Mesendoderm (in vitro differentiated cells): ENCODE measurements around the gene OR10A4. TPM values are rescaled to one million over a fixed set of nuclear protein-coding genes. Genes with fewer than 3 reads are reported as not detected.

Experiments used
- DNase-seq: peaks from one replicate; pipeline ENCODE4 v3.0.0; 2013
- H2AK5ac ChIP-seq: 2 replicates; pipeline ENCODE4 v1.6.1; 2013; ENCODE audit warnings: low read length, inconsistent platforms
- H2BK120ac ChIP-seq: 2 replicates; pipeline ENCODE4 v1.6.1; 2013; ENCODE audit warnings: low read depth, mild to moderate bottlenecking, low read length, moderate library complexity, mixed read lengths
- H2BK15ac ChIP-seq: replicated peaks from 2 replicates; pipeline ENCODE4 v1.6.1; 2013; ENCODE audit warnings: low read depth, mild to moderate bottlenecking, moderate library complexity
- H2BK5ac ChIP-seq: 2 replicates; pipeline ENCODE4 v1.6.1; 2013; ENCODE audit warnings: low read length, inconsistent platforms
- H3K18ac ChIP-seq: 2 replicates; pipeline ENCODE4 v1.6.1; 2013; ENCODE audit warnings: mild to moderate bottlenecking, low read length, mixed read lengths
- H3K23ac ChIP-seq: one replicate; pipeline ENCODE4 v1.6.1; 2013; ENCODE audit warnings: low read length
- H3K27ac ChIP-seq: 2 replicates; pipeline ENCODE4 v1.5.1; 2013; ENCODE audit warnings: low read depth, mild to moderate bottlenecking, inconsistent platforms, low read length, moderate library complexity
- H3K27me3 ChIP-seq: 2 replicates; pipeline ENCODE4 v1.6.1; 2013; ENCODE audit warnings: low read length, control low read depth, mild to moderate bottlenecking, inconsistent platforms; ENCODE audit not compliant: insufficient read depth, poor library complexity
- H3K36me3 ChIP-seq: 2 replicates; pipeline ENCODE4 v1.6.1; 2013; ENCODE audit warnings: low read length, inconsistent platforms; ENCODE audit not compliant: control insufficient read depth, insufficient read depth
- H3K4ac ChIP-seq: one replicate; pipeline ENCODE4 v1.6.1; 2013; ENCODE audit warnings: low read depth, mild to moderate bottlenecking, low read length, moderate library complexity
- H3K4me1 ChIP-seq: 2 replicates; pipeline ENCODE4 v1.6.1; 2013; ENCODE audit warnings: low read depth, low read length, inconsistent platforms; ENCODE audit not compliant: control insufficient read depth
- H3K4me2 ChIP-seq: 2 replicates; pipeline ENCODE4 v1.6.1; 2013; ENCODE audit warnings: low read length
- H3K4me3 ChIP-seq: 2 replicates; pipeline ENCODE4 v1.5.1; 2013; ENCODE audit warnings: mild to moderate bottlenecking, low read length
- H3K56ac ChIP-seq: one replicate; pipeline ENCODE4 v1.6.1; 2013; ENCODE audit warnings: low read length
- H3K79me1 ChIP-seq: 2 replicates; pipeline ENCODE4 v1.6.1; 2013; ENCODE audit warnings: low read length, inconsistent platforms
- H3K79me2 ChIP-seq: 2 replicates; pipeline ENCODE4 v1.6.1; 2013; ENCODE audit warnings: mild to moderate bottlenecking, low read length; ENCODE audit not compliant: control insufficient read depth, insufficient read depth
- H3K9ac ChIP-seq: 2 replicates; pipeline ENCODE4 v1.6.1; 2013; ENCODE audit warnings: low read length, inconsistent platforms
- H4K5ac ChIP-seq: one replicate; pipeline ENCODE4 v1.6.1; 2013; ENCODE audit warnings: low read length
- H4K8ac ChIP-seq: one replicate; pipeline ENCODE4 v1.6.1; 2013; ENCODE audit warnings: low read depth, mild to moderate bottlenecking, control low read depth, low read length, moderate library complexity
- WGBS: extraction: QIAGEN DNeasy Blood & Tissue Kit; methylation state at CpG from one replicate; pipeline ENCODE4 v1.1.7; 2013; ENCODE audit warnings: low lambda C conversion rate, missing lambda C conversion rate; ENCODE audit not compliant: insufficient coverage; ENCODE audit errors: extremely low coverage; 5-methylcytosine and 5-hydroxymethylcytosine counted together
- polyA plus RNA-seq, 2 experiments: library from polyadenylated mRNA; stranded (reverse); fragments of 200-250 nt; gene quantifications; one replicate each; pipeline ENCODE4 v1.2.3, GENCODE V29; 2013

Gene OR10A4
- polyA plus RNA-seq (2013, experiment 1 of 2) = not detected
- polyA plus RNA-seq (2013, experiment 2 of 2) = not detected

- Histone ChIP-seq H3K9ac (no peak within 1 kb of the TSS), H3K18ac (no peak within 1 kb of the TSS), H2BK5ac (no peak within 1 kb of the TSS), H3K27me3 (no peaks in the 10 kb centered on the region), H3K79me2 (no peaks in the 10 kb centered on the region), H3K56ac (no peak within 1 kb of the TSS), H3K36me3 (no peaks in the 10 kb centered on the region), H3K23ac (no peak within 1 kb of the TSS), H2AK5ac (no peak within 1 kb of the TSS), H3K4me3 (no peak within 1 kb of the TSS), H3K4ac (no peak within 1 kb of the TSS), H2BK15ac (no peak within 1 kb of the TSS), H3K4me1 (no peaks in the 10 kb centered on the region), H3K4me2 (no peak within 1 kb of the TSS), H3K27ac (no peak within 1 kb of the TSS), H3K79me1 (no peaks in the 10 kb centered on the region), H4K5ac (no peak within 1 kb of the TSS), H2BK120ac (no peak within 1 kb of the TSS), H4K8ac (no peak within 1 kb of the TSS)
- DNase-seq = no peak
- no CpG with 5 or more reads among the region's 1 CpG for WGBS
Observed at GRCh38 chr11:6876325-6876724, at the start of gene OR10A4. Gene OR10A4, plus strand, starts transcription at chr11:6876625. Its CDS starts 23 bp downstream, at chr11:6876648.

GRCh38 chr11:6828103-6828502 lies 48.3 kb upstream of the OR10A4 start:
- Histone ChIP-seq H3K79me1 (no peaks in the 10 kb centered on the region), H2AK5ac (no peak overlapping the region), H3K27ac (no peak overlapping the region), H4K5ac (no peak overlapping the region), H3K79me2 (no peaks in the 10 kb centered on the region), H3K9ac (no peak overlapping the region), H3K4me2 (no peak overlapping the region), H2BK5ac (no peak overlapping the region), H3K4ac (no peak overlapping the region), H3K23ac (no peak overlapping the region), H2BK120ac (no peak overlapping the region), H2BK15ac (no peak overlapping the region), H3K4me3 (no peak overlapping the region), H3K27me3 (no peaks in the 10 kb centered on the region), H3K4me1 (no peaks in the 10 kb centered on the region), H3K18ac (no peak overlapping the region), H3K36me3 (no peaks in the 10 kb centered on the region), H3K56ac (no peak overlapping the region), H4K8ac (no peak overlapping the region)
- DNase-seq = no peak
- no CpG with 5 or more reads among the region's 1 CpG for WGBS

- Histone ChIP-seq H3K79me1 (no peaks in the 10 kb centered on the region), H3K18ac (no peak overlapping the region), H3K4me2 (no peak overlapping the region), H3K9ac (no peak overlapping the region), H4K8ac (no peak overlapping the region), H2BK5ac (no peak overlapping the region), H3K23ac (no peak overlapping the region), H3K56ac (no peak overlapping the region), H3K27me3 (no peaks in the 10 kb centered on the region), H3K4ac (no peak overlapping the region), H3K79me2 (no peaks in the 10 kb centered on the region), H2BK120ac (no peak overlapping the region), H3K36me3 (no peaks in the 10 kb centered on the region), H3K4me1 (no peaks in the 10 kb centered on the region), H3K4me3 (no peak overlapping the region), H2AK5ac (no peak overlapping the region), H3K27ac (no peak overlapping the region), H2BK15ac (no peak overlapping the region), H4K5ac (no peak overlapping the region)
- DNase-seq = no peak
- WGBS = no CpG with 5 or more reads among the region's 6 CpGs
Observed at GRCh38 chr11:6833356-6833755, 43.1 kb upstream of the OR10A4 start.

GRCh38 chr11:6834021-6834420 lies 42.4 kb upstream of the OR10A4 start:
- Histone ChIP-seq H3K36me3 (no peaks in the 10 kb centered on the region), H2BK5ac (no peak overlapping the region), H2BK120ac (no peak overlapping the region), H3K79me1 (no peaks in the 10 kb centered on the region), H3K4me2 (no peak overlapping the region), H2BK15ac (no peak overlapping the region), H4K5ac (no peak overlapping the region), H3K4me1 (no peaks in the 10 kb centered on the region), H3K27me3 (no peaks in the 10 kb centered on the region), H2AK5ac (no peak overlapping the region), H3K27ac (no peak overlapping the region), H3K18ac (no peak overlapping the region), H3K56ac (no peak overlapping the region), H3K4me3 (no peak overlapping the region), H3K79me2 (no peaks in the 10 kb centered on the region), H3K9ac (no peak overlapping the region), H3K4ac (no peak overlapping the region), H4K8ac (no peak overlapping the region), H3K23ac (no peak overlapping the region)
- DNase-seq = no peak
- WGBS = no CpG with 5 or more reads among the region's 1 CpG

GRCh38 chr11:6841694-6842093 lies 34.7 kb upstream of the OR10A4 start:
- DNase-seq = no peak
- no peak overlapping the region for H2BK5ac ChIP-seq
- H2BK120ac ChIP-seq = no peak overlapping the region
- H3K79me2 ChIP-seq = no peaks in the 10 kb centered on the region
- H4K5ac ChIP-seq = no peak overlapping the region
- no peak overlapping the region for H3K56ac ChIP-seq
- H3K4me3 ChIP-seq = no peak overlapping the region
- no peak overlapping the region for H2BK15ac ChIP-seq
- H3K4me1 ChIP-seq = no peaks in the 10 kb centered on the region
- H3K9ac ChIP-seq = no peak overlapping the region
- no peak overlapping the region for H3K23ac ChIP-seq
- no peaks in the 10 kb centered on the region for H3K27me3 ChIP-seq
- H2AK5ac ChIP-seq = no peak overlapping the region
- H3K79me1 ChIP-seq = no peaks in the 10 kb centered on the region
- no peak overlapping the region for H3K4me2 ChIP-seq
- no peaks in the 10 kb centered on the region for H3K36me3 ChIP-seq
- no peak overlapping the region for H4K8ac ChIP-seq
- no peak overlapping the region for H3K18ac ChIP-seq
- H3K27ac ChIP-seq = no peak overlapping the region
- H3K4ac ChIP-seq = no peak overlapping the region

GRCh38 chr11:6843670-6844069 lies 32.8 kb upstream of the OR10A4 start:
- no CpG with 5 or more reads among the region's 2 CpGs for WGBS
- Histone ChIP-seq H3K27ac (no peak overlapping the region), H2BK5ac (no peak overlapping the region), H4K8ac (no peak overlapping the region), H2AK5ac (no peak overlapping the region), H3K4ac (no peak overlapping the region), H3K27me3 (no peaks in the 10 kb centered on the region), H3K36me3 (no peaks in the 10 kb centered on the region), H4K5ac (no peak overlapping the region), H2BK15ac (no peak overlapping the region), H3K79me1 (no peaks in the 10 kb centered on the region), H3K4me1 (no peaks in the 10 kb centered on the region), H3K79me2 (no peaks in the 10 kb centered on the region), H3K9ac (no peak overlapping the region), H3K4me2 (no peak overlapping the region), H2BK120ac (no peak overlapping the region), H3K23ac (no peak overlapping the region), H3K18ac (no peak overlapping the region), H3K56ac (no peak overlapping the region), H3K4me3 (no peak overlapping the region)
- no peak for DNase-seq
